Measurements from ENCODE around the gene IFI27. TPM values are rescaled to one million over a fixed set of nuclear protein-coding genes. Genes with fewer than 3 reads are reported as not detected.

The IFI27 gene
- total RNA-seq, 1 experiment from 2014 or later, result 2.3 TPM

DNA sequence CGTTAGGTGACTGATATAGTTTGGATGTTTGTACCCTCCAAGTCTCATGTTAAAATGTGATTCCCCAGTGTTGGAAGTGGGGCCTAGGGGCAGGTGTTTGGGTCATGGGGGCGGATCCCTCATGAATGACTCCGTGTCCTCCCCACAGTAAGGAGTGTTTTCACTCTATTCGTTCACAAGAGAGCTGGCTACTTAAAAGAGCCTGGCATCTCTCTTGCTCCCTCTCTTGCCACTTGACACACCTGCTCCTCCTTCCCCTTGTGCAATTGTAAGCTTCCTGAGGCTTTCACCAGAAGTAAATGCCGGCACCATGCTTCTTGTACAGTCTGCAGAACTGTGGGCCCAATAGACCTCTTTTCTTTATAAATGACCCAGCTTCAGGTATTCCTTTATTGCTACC, 16.3 kb downstream of the IFI27 start:
- TF ChIP-seq SIN3A (IDR thresholded peaks at IDR 0.05; ENCODE audit: borderline replicate concordance, insufficient read depth, low read depth, low read length) (no peak), TCF7L2 (IDR thresholded peaks at IDR 0.05; ENCODE audit: low read depth, low read length) (no peak), POLR2AphosphoS5 (IDR thresholded peaks at IDR 0.05; ENCODE audit: low read depth, low read length) (no peak)
- TF ChIP-seq, protein P1, sequence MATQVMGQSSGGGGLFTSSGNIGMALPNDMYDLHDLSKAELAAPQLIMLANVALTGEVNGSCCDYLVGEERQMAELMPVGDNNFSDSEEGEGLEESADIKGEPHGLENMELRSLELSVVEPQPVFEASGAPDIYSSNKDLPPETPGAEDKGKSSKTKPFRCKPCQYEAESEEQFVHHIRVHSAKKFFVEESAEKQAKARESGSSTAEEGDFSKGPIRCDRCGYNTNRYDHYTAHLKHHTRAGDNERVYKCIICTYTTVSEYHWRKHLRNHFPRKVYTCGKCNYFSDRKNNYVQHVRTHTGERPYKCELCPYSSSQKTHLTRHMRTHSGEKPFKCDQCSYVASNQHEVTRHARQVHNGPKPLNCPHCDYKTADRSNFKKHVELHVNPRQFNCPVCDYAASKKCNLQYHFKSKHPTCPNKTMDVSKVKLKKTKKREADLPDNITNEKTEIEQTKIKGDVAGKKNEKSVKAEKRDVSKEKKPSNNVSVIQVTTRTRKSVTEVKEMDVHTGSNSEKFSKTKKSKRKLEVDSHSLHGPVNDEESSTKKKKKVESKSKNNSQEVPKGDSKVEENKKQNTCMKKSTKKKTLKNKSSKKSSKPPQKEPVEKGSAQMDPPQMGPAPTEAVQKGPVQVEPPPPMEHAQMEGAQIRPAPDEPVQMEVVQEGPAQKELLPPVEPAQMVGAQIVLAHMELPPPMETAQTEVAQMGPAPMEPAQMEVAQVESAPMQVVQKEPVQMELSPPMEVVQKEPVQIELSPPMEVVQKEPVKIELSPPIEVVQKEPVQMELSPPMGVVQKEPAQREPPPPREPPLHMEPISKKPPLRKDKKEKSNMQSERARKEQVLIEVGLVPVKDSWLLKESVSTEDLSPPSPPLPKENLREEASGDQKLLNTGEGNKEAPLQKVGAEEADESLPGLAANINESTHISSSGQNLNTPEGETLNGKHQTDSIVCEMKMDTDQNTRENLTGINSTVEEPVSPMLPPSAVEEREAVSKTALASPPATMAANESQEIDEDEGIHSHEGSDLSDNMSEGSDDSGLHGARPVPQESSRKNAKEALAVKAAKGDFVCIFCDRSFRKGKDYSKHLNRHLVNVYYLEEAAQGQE (IDR thresholded peaks at IDR 0.05; ENCODE audit: insufficient read depth in 1 of 2, low read depth in 2 of 2, low read length in 1 of 2), result no peak
- TF ChIP-seq, protein P2, sequence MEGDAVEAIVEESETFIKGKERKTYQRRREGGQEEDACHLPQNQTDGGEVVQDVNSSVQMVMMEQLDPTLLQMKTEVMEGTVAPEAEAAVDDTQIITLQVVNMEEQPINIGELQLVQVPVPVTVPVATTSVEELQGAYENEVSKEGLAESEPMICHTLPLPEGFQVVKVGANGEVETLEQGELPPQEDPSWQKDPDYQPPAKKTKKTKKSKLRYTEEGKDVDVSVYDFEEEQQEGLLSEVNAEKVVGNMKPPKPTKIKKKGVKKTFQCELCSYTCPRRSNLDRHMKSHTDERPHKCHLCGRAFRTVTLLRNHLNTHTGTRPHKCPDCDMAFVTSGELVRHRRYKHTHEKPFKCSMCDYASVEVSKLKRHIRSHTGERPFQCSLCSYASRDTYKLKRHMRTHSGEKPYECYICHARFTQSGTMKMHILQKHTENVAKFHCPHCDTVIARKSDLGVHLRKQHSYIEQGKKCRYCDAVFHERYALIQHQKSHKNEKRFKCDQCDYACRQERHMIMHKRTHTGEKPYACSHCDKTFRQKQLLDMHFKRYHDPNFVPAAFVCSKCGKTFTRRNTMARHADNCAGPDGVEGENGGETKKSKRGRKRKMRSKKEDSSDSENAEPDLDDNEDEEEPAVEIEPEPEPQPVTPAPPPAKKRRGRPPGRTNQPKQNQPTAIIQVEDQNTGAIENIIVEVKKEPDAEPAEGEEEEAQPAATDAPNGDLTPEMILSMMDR (IDR thresholded peaks at IDR 0.05), result no peak
- CTCF ChIA-PET, result interaction anchor here (0.6 kb wide), 1 partner anchor 149 kb away, joined by 3 read pairs; no protein-coding TSS in a partner anchor
- no peaks in the 10 kb centered on the region for H3K9me3 ChIP-seq (ENCODE audit: control insufficient read depth, insufficient read depth, low read depth, low read length)
- H3K27ac ChIP-seq (ENCODE audit: low read length), result no peak overlapping the region
- no TSS peak for BruUV-seq (replicated peaks)
- DNase-seq (ENCODE audit: low read depth, low spot score), result no peak
- POLR2A ChIA-PET, result no interaction called here
- H3K36me3 ChIP-seq (ENCODE audit: control insufficient read depth, insufficient read depth, low read length), result no peaks in the 10 kb centered on the region
- H3K4me3 ChIP-seq (ENCODE audit: low read depth in 2 of 2, low read length in 2 of 2), result no peak overlapping the region
- intact Hi-C loops (cut with micrococcal nuclease; ENCODE audit: unreplicated experiment), result no loop called here
- peaks cover 4% of the 10 kb centered on the region for H3K4me1 ChIP-seq (ENCODE audit: control insufficient read depth, insufficient read depth, low read length)
- in situ Hi-C loops (cut with HindIII; ENCODE audit: low pct_unique_long_range_greater_than_20kb, low sequenced_read_pairs), result no loop called here
- H3K27me3 ChIP-seq (ENCODE audit: control insufficient read depth, insufficient read depth, low read length), result no peaks in the 10 kb centered on the region
- ATAC-seq, result no peak

DNA sequence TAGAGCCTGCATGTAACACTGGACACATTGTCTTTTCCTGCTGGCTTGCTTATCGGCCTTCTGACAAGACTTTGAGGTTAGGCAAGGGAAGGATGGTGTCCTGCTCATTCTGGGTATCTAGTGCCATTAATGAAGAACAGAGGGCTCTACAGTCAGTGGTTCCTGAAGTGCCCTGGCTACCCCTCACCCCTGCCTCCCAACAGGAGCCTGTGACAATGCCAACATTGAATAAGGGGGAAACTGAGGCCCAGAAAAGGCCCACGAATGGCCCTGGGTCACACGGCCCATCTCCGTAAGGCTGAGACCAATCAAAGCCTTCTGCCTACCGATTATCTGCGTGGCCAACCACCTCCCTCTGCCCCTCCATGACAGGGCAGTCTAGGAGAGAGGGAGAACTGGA, 16.8 kb downstream of the IFI27 start:
- H3K4me3 ChIP-seq (ENCODE audit: low read depth in 2 of 2, low read length in 2 of 2), result no peak overlapping the region
- ATAC-seq (no peak), DNase-seq (ENCODE audit: low read depth, low spot score) (no peak)
- ChIA-PET POLR2A (no interaction called here), CTCF (no interaction called here)
- no peaks in the 10 kb centered on the region for H3K27me3 ChIP-seq (ENCODE audit: control insufficient read depth, insufficient read depth, low read length)
- TF ChIP-seq TCF7L2 (IDR thresholded peaks at IDR 0.05; ENCODE audit: low read depth, low read length) (no peak), SIN3A (IDR thresholded peaks at IDR 0.05; ENCODE audit: borderline replicate concordance, insufficient read depth, low read depth, low read length) (no peak), POLR2AphosphoS5 (IDR thresholded peaks at IDR 0.05; ENCODE audit: low read depth, low read length) (no peak)
- TF ChIP-seq, protein P1 (IDR thresholded peaks at IDR 0.05; ENCODE audit: insufficient read depth in 1 of 2, low read depth in 2 of 2, low read length in 1 of 2), result no peak
- TF ChIP-seq, protein P2 (IDR thresholded peaks at IDR 0.05), result no peak
- H3K4me1 ChIP-seq (ENCODE audit: control insufficient read depth, insufficient read depth, low read length), result peaks cover 4% of the 10 kb centered on the region
- BruUV-seq (replicated peaks), result no TSS peak
- intact Hi-C loops (cut with micrococcal nuclease; ENCODE audit: unreplicated experiment), result no loop called here
- in situ Hi-C loops (cut with HindIII; ENCODE audit: low pct_unique_long_range_greater_than_20kb, low sequenced_read_pairs), result no loop called here
- no peaks in the 10 kb centered on the region for H3K36me3 ChIP-seq (ENCODE audit: control insufficient read depth, insufficient read depth, low read length)
- no peaks in the 10 kb centered on the region for H3K9me3 ChIP-seq (ENCODE audit: control insufficient read depth, insufficient read depth, low read depth, low read length)
- no peak overlapping the region for H3K27ac ChIP-seq (ENCODE audit: low read length)

All from Panc1 (cell line).